ENCODE measurements around the gene C1QTNF4. TPM values are rescaled to one million over a fixed set of nuclear protein-coding genes. Genes with fewer than 3 reads are reported as not detected.
A peak's percentile ranks its signal among the peaks of the same experiment; 100 is the strongest.

The C1QTNF4 gene
- total and polyA plus RNA-seq, 9 of the 15 experiments (the other 6 are each of a cell fraction or from before 2014, with no cell fraction given): not detected

GRCh38 chr11:47642099-47642855 is 48.1 kb upstream of the C1QTNF4 start, which contains the start of gene MTCH2 (continued):
- TF ChIP-seq XRCC4 (IDR thresholded peaks at IDR 0.05; ENCODE audit: extremely low read depth, insufficient read depth, insufficient read length) (no peak), CXXC5 (CRISPR knock-in tag; IDR thresholded peaks at IDR 0.05) (peak; percentile 99), NKRF (IDR thresholded peaks at IDR 0.05; ENCODE audit: borderline replicate concordance) (peak; percentile 89), ZBTB8A (IDR thresholded peaks at IDR 0.05; ENCODE audit: partially characterized antibody) (no peak), CHD7 (IDR thresholded peaks at IDR 0.05; ENCODE audit: low read depth, low read length) (no peak), LCOR (CRISPR knock-in tag; IDR thresholded peaks at IDR 0.05) (no peak), ZBTB17 (CRISPR knock-in tag; IDR thresholded peaks at IDR 0.05) (no peak), GTF2E2 (tag; IDR thresholded peaks at IDR 0.05) (no peak), KDM5B (IDR thresholded peaks at IDR 0.05; ENCODE audit: insufficient replicate concordance, low read depth, low read length) (peak; percentile 87)
- TF ChIP-seq, protein P1, sequence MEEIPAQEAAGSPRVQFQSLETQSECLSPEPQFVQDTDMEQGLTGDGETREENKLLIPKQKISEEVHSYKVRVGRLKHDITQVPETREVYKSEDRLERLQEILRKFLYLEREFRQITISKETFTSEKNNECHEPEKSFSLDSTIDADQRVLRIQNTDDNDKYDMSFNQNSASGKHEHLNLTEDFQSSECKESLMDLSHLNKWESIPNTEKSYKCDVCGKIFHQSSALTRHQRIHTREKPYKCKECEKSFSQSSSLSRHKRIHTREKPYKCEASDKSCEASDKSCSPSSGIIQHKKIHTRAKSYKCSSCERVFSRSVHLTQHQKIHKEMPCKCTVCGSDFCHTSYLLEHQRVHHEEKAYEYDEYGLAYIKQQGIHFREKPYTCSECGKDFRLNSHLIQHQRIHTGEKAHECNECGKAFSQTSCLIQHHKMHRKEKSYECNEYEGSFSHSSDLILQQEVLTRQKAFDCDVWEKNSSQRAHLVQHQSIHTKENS (CRISPR knock-in tag; IDR thresholded peaks at IDR 0.05): no peak

All from K562 (cell line).